GM18526 (cell line): ENCODE measurements around the gene ADAMTS2.

Experiments used
- POLR2A ChIP-seq: IDR thresholded peaks from 3 replicates; pipeline ENCODE4 v1.6.1; 2011; ENCODE audit not compliant: insufficient read length; ENCODE audit errors: extremely low read depth

The ADAMTS2 gene

DNA sequence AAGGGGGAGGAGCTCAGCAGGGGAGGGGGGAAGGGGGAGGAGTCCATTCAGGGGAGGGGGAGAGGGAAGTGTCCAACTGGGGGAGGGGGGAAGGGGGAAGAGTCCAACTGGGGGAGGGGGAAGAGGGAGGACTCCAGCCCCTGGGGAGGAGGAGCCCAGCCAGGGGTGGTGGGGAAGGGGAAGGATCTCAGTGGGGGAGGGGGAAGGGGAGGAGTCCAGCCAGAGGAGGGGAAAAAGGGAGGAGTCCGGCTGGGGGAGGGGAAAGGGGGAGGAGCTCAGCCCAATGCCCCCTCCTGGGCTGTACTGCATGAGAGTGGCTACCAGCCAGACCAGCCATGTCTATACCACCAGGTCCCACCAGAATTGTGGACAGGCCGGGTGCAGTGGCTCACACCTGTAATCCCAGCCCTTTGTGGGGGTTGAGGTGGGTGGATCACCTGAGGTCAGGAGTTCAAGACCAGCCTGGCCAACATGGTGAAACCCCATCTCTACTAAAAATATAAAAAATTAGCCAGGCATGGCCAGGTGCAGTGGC lies 30.6 kb upstream of the ADAMTS2 start:
- TF ChIP-seq POLR2A = no peak

DNA sequence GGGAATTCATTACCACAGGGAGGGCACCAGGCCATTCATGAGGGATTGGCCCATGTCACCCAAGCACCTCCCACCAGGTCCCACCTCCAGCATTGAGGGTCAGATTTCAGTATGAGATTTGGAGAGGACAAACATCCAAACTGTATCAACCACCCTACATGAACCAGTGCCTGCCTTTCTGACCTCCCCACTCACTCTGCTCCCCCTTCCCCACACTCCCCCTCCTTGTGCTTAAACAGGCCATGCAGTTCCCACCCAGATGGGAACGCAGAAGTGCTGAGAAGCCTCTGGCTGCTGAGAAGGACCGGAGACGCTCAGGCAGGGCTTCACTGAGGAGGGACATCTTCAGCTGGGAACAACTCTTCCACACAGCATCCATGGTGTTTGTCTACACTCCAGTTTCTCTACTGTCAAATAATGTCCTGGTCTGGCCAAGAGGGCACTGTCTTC lies 30.0 kb upstream of the ADAMTS2 start:
- TF ChIP-seq POLR2A = no peak

DNA sequence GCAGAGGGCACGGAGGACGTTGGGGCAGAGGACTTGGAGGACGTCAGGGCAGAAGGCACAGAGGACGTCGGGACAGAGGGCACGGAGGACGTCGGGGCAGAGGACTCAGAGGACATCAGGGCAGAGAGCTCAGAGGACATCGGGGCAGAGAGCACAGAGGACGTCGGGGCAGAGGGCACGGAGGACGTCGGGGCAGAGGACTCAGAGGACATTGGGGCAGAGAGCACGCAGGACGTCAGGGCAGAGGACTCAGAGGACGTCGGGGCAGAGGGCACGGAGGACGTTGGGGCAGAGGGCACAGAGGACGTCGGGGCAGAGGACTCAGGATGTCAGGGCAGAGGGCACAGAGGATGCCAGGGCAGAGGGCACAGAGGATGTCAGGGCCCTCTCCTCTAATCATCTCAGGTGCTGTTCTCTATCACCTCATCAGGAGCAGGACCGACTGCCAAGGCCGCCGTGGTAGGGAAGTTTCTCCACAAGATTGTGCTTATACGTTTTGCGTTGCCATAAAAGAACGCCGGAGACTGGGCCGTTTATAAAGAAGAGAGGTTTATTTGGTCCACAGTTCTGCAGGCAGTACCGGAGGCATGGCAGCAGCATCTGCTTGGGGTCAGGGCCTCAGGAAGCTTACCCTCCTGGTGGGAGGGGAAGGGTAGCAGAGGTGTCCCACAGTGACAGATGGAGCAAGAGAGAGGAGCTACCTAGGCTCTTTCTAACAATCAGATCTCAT lies 29.4 kb upstream of the ADAMTS2 start:
- no peak for TF ChIP-seq POLR2A

DNA sequence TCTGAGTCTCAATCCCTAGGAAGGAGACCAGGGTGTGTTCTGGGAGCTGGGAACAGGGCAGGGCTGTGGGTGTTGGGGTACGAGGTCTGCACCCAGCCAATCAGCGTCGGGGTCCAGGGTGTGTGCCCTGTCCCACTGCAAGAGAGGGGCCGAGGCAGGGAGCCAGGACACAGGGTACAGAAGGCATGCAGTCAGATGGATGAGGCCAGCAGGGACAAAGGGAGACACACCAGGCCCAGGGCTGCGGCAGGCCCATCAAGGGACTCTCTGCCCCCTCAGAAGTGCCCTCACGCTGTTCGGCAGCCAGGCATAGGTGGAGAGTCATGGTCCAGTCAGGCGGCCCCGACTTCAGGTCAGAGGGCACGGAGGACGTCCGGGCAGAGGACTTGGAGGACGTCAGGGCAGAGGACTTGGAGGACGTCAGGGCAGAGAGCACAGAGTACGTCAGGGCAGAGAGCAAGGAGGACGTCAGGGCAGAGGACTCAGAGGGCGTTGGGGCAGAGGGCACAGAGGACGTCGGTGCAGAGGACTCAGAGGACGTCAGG lies 28.8 kb upstream of the ADAMTS2 start:
- no peak for TF ChIP-seq POLR2A

DNA sequence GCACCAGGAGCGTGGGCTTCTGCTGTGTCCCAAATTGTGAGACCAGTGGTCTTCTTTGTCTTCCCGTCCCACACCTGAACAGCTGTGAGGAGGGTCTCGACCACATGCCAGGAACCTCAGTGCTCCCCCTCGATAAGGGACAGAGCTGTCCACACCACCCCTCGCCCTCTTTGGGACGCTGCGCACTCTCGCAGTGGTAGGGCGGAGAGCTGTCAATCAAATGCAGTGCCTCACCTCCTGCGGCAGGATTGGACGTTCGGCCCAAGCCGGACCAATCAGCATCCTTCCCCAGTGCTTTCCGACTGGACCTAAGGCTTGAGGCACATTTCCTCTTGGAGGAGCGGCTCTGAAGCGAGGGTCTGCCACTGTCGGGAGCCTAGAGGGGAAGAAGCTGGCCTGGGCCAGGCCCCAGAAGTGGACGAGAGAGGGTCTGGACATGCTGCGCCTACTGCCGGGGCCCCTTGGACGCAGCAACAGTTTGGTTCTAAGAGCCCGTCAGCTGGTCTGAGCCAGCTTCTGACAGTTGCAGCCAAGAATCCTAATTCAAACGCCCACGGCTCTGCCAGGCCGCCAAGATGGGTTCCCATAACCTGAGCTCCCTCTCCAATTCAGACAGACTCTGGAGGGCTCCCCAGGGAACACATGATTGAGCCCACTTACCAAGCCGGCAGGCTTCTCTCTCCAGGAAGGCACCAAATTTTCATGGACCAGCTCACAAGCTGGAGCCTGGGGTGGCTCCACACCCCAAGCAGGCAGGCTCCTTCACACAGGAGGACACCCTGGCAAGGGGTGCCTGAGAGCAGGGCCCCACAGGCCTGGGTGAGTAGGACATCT lies 28.1 kb upstream of the ADAMTS2 start:
- TF ChIP-seq POLR2A = no peak

DNA sequence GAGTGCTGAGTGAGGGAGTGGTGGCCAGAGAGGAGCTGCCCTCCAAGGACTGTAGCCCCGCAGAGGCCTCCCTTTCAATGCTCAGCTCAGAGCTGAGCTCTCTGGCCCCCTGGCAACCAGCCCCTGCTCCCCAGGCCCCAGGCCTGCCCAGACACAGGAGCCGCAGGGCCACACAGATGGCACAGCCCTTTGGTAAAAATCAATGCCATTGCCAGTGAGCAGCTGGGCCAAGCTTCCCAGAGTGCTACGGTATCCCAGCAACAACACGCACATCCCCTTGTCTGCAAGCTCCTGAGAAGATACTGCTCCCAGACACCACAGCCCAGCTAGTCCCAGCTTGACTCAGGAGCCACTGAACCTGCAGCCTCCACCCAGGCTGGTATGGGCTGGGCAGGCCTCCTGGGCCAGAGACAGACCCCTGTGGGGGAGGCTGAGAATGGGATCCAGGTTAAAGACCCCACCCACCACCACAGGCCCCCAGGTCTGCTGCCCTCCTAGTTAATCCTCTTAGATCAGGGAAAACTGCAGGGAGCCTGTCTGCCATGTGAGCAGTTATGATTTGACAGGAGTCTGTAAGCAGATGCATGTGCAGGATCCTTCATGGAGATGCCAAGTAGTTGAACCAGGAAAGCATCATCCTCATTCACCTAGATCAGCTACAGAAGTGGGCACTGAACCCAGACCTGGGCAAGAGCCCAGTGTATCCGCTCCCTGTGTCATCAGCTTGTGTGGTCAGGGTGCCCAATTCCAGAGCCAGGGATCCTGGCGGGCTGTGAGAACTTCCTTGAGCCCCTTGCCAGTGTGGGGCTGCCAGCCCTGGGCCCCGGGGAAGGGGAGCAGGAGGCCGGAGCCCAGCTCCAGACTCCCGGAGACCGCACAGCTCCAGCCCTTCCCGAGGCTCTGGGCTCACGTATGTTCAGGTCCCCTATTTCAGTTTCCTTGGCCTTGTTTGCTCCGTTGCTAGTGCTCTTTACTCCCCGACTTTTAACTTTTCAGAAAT lies 26.7 kb upstream of the ADAMTS2 start:
- TF ChIP-seq POLR2A = no peak

DNA sequence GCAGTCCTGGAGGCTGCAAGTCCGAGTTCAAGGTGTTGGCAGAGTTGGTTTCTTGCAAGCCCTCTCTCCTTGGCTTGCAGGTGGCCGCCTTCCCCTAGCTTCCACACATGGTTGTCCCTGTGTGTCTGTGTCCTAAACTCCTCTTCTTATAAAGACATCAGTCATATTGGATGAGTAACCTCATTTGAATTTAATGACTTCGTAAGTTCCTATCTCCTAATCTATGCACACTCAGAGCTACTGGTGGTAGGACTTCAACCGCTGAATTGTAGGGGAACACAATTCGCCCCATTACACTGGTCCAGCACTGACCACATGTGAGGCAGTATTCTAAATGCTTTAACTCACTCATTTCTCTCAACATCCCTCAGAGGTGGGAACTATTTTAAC lies 25.9 kb upstream of the ADAMTS2 start:
- TF ChIP-seq POLR2A = no peak

DNA sequence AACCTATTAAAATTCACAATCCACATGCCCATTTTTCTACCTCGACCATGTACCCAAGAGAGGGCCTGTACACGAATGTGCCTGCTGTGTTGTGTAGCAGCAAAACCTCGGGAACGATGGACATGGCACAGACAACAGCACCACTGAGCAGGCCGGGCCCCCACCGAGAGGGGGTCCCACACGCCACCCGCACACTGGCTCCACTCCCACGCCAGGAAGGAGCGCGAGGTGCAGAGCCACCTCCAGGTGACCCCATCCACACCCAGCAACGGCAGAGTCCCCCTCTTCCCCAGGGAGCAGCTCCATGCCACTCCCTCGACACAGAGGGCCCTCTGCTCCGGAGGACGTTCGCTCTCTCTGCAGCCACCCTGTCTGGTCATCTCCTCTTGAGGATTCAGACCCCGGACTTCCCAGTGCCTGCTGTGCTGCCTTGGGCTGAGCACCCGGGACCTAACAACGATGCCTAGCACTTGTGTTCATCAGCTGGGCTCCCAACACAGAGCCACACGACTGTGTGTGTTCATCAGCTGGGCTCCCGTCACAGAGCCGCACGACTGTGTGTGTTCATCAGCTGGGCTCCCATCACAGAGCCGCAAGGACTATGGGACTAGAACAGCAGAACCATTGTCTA lies 25.3 kb upstream of the ADAMTS2 start:
- TF ChIP-seq POLR2A = no peak

DNA sequence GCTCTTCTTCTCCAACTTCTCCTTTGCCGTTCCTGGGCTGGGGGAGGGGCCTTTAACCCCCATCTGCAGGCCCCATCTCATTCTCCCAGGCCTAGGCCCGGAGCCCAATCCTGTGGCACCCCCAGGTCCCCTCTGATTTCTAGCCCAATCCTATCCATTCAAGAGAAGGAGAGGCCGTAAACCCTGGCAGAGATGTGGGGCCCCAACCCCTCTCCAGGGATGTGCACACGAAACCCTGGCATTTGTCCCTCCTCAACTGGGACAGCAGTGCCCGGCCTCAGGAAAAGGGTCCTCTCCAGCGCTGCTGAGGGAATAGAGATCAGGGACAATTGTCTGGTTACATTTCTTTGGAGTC lies 24.2 kb upstream of the ADAMTS2 start:
- TF ChIP-seq POLR2A = no peak

DNA sequence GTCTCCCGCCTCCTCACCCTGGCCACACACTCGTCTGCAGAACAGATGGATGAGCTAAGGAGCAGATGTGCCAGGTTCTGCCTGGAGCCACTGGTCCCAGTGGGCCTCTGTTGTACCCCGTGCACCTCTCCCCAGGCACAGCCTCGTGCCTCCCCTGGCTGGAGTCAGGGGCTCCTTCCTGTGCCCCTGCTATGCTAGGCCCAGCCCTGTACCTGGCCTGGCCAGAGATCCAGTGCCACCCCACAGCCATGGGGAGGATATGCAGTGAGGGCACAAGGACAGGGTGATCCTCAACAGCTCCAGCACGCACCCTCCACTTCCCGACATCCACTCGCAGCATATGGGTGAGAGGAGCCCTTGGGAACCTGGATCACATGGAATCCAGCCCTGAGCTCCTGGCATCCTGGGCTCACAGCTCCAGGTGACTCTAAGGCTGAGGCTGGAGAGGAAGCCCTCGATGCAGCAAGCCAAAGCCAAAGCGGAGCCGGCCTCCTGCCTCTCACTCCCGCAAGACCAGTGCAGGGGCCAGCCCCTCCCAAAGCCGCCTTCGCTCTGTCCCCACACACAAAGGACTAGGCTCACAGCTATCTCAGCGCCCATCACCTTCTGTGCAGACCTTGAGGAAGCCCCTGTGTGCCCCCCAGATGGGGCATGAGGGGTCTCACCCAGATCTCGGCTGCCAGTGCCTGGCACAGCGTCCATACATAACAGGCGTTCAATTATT lies 23.7 kb upstream of the ADAMTS2 start:
- no peak for TF ChIP-seq POLR2A

DNA sequence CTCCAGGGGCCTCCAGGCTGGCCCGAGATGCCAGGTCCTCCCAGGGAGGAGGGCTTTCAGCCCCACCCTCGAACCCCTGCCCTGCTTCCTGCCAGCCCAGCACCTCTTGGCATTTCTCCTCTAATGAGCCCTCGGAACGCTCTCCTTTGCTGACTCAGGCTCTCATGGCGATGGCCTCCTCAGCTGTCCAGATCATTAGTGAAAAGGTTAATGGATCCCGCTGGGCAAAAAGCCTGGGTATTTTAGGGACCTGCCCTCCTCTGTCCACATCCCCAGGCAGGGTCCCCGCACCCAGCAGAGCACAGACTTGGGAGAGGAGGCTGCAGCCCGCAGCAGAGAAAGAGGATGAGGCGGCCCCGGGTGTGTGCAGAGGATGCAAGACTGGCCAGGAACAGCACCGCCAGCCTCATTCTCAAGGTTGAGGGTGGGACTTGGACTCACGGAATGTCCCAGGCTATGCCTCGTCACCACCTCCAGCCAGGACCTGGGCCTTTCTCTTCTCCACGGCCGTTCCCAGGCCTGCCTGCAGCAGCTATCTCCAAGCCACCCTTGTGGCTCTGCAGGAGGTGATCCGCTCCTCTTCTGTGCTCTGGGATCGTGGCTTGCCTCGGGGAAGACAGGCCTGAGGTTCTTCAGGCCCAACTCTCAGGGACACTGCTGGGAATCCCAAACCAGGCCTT lies 23.0 kb upstream of the ADAMTS2 start:
- TF ChIP-seq POLR2A = no peak

DNA sequence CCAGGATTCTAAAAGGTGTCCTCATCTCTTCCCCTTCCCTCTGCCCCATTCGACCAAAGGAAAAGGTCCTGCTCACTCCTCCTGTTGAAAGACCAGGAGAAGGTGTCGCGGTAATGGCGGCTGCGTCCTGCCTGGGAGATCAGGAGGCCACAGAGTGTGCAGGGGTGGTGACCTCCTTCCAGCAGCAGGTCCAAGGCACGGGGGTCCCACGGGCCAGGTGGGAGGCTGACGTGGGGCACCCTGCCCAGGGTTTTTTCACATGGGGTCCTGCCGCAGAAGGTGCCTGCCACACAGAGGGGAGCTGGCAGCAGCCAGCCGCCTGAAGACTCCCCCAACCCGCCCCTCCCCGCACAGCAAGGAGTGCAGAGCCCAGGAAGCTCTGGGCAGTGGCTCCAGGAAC lies 22.2 kb upstream of the ADAMTS2 start:
- TF ChIP-seq POLR2A = no peak

DNA sequence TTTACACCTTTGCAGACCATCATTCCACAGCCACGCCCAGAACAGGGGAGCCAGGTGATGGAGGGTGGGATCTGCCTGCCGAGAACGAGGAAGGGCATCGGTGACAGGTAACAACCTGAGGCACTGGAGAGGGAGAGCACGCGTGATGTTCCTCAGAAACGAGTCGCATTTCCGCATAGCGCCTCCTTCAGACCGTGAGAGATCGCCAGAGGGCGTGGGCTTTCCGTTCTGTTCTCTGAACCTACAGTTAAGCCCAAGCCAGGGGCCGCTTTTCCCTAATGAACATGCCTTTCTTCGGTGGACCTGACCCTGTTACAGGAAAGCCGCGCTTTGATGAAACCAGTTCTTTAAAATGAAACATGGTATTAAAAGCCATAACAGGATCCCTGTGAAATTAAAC lies 17.1 kb upstream of the ADAMTS2 start:
- no peak for TF ChIP-seq POLR2A
